Esophagus (tissue), 2 donors: ENCODE results near the gene OTOGL. TPM values are rescaled to one million over a fixed set of nuclear protein-coding genes. Genes with fewer than 3 reads are reported as not detected.
"Not testable (repeated sequence)": the region's sequence is repeated elsewhere in the genome, so short reads cannot be mapped to it uniquely, and the experiment has no call there.

Experiments used
- H3K27ac ChIP-seq, 2 donors: one replicate each; pipeline ENCODE4 v1.5.1; 2013; ENCODE audit warnings: low read depth in 2 of 2, mild to moderate bottlenecking in 2 of 2, inconsistent platforms in 1 of 2, low read length in 1 of 2, moderate library complexity in 1 of 2
- H3K27me3 ChIP-seq, 2 donors: one replicate each; pipeline ENCODE4 v1.6.1; 2013; ENCODE audit warnings: low read length in 2 of 2, control low read depth in 1 of 2, mild to moderate bottlenecking in 1 of 2; ENCODE audit not compliant: insufficient read depth in 2 of 2, control insufficient read depth in 1 of 2
- H3K36me3 ChIP-seq, 2 donors: one replicate each; pipeline ENCODE4 v1.6.1; 2013; ENCODE audit warnings: low read length in 1 of 2; ENCODE audit not compliant: control insufficient read depth in 2 of 2, insufficient read depth in 2 of 2
- H3K4me1 ChIP-seq, 2 donors: one replicate each; pipeline ENCODE4 v1.6.1; 2013; ENCODE audit warnings: low read length in 1 of 2; ENCODE audit not compliant: control insufficient read depth in 2 of 2, insufficient read depth in 2 of 2
- H3K4me3 ChIP-seq, 2 donors: one replicate each; pipeline ENCODE4 v1.5.1; 2013; ENCODE audit warnings: low read length in 2 of 2, mild to moderate bottlenecking in 2 of 2, low read depth in 1 of 2, moderate library complexity in 1 of 2
- H3K9me3 ChIP-seq, 2 donors: one replicate each; pipeline ENCODE4 v1.6.1; 2013; ENCODE audit warnings: mild to moderate bottlenecking in 2 of 2, low read depth in 1 of 2, low read length in 1 of 2, moderate library complexity in 1 of 2; ENCODE audit not compliant: control insufficient read depth in 2 of 2, insufficient read depth in 1 of 2
- WGBS, 2 donors: extraction: QIAGEN DNeasy Blood & Tissue Kit; methylation state at CpG; one replicate each; pipeline ENCODE4 v1.1.7; 2013; 5-methylcytosine and 5-hydroxymethylcytosine counted together
- polyA plus RNA-seq, 2 donors: library from polyadenylated mRNA; stranded (reverse); fragments of 200-250 nt; gene quantifications; one replicate each; pipeline ENCODE4 v1.2.3, GENCODE V29; 2013
- donor health status: healthy with polysubstance abuse.
- donor health status: Bipolar disorder and iron deficiency.

OTOGL gene
- polyA plus RNA-seq, 2 donors, result 0.11 to 0.39 TPM

GRCh38 chr12:80307436-80307835 is 208.1 kb downstream of the OTOGL start:
- not testable (repeated sequence) for H3K27ac ChIP-seq, H3K9me3 ChIP-seq, H3K4me1 ChIP-seq, H3K4me3 ChIP-seq, H3K27me3 ChIP-seq, H3K36me3 ChIP-seq
- 95 to 97% methylated on average over 16 to 27 of the region's 27 CpGs for WGBS, 2 donors

DNA sequence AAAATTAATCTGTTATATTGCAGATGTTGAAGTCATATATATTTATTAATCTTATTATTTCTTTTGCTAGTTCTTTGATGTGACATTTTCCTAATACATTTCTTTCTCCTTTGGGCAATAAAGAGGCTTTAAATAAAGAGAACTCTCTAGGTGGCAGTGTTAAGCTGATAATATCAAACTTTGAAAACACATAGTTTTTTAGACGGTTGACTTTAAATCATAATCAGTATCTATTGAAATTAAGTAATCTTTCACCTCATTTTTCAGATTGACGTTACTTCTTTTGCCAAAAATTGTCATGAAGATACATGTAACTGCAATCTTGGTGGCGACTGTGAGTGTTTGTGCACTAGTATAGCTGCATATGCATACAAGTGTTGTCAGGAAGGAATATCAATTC is 213.9 kb downstream of the OTOGL start:
- Histone ChIP-seq H3K27me3 (no peaks in the 10 kb centered on the region), H3K4me3 (no peak overlapping the region), H3K4me1 (no peaks in the 10 kb centered on the region), H3K27ac (no peak overlapping the region), H3K9me3 (no peaks in the 10 kb centered on the region), H3K36me3 (no peaks in the 10 kb centered on the region)
- 32 to 36% methylated on average over 3 of the region's 3 CpGs for WGBS, 2 donors

DNA sequence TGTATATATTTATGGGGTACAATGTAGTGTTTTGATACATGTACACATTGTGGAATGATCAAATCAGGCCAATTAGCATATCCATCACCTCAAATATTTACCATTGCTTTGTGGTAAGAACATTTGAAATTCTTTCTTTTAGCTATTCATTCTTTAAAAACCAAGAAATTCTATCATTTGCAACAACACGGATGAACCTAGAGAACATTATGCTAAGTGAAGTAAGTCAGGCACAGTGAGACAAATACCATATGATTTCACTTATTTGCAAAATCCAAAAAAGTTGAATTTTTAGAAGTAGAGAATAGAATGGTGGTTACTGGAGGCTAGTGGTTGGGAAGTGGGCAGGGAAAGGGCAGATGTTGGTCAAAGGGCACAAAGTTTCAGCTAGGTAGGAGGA is 215.4 kb downstream of the OTOGL start:
- H3K4me1 ChIP-seq, result no peaks in the 10 kb centered on the region
- H3K27ac ChIP-seq, result no peak overlapping the region
- no peak overlapping the region for H3K4me3 ChIP-seq
- no peaks in the 10 kb centered on the region for H3K36me3 ChIP-seq
- no peaks in the 10 kb centered on the region for H3K27me3 ChIP-seq
- WGBS, 2 donors, result 91 to 97% methylated on average over 1 of the region's 1 CpG
- H3K9me3 ChIP-seq, result no peaks in the 10 kb centered on the region

- 60 to 67% methylated on average over 2 of the region's 2 CpGs for WGBS, 2 donors
- no peaks in the 10 kb centered on the region for H3K36me3 ChIP-seq
- no peak overlapping the region for H3K4me3 ChIP-seq
- no peaks in the 10 kb centered on the region for H3K9me3 ChIP-seq
- H3K4me1 ChIP-seq, result no peaks in the 10 kb centered on the region
- no peaks in the 10 kb centered on the region for H3K27me3 ChIP-seq
- H3K27ac ChIP-seq, result no peak overlapping the region
Measured at GRCh38 chr12:80316222-80316621, 216.9 kb downstream of the OTOGL start.

GRCh38 chr12:80317307-80317706 is 218.0 kb downstream of the OTOGL start:
- no peaks in the 10 kb centered on the region for H3K27me3 ChIP-seq
- no peaks in the 10 kb centered on the region for H3K9me3 ChIP-seq
- H3K4me1 ChIP-seq, result no peaks in the 10 kb centered on the region
- H3K4me3 ChIP-seq, result no peak overlapping the region
- no peak overlapping the region for H3K27ac ChIP-seq
- no peaks in the 10 kb centered on the region for H3K36me3 ChIP-seq

- H3K9me3 ChIP-seq, result no peaks in the 10 kb centered on the region
- H3K27me3 ChIP-seq, result no peaks in the 10 kb centered on the region
- no peak overlapping the region for H3K4me3 ChIP-seq
- 0 to 47% methylated on average over 1 of the region's 1 CpG for WGBS, 2 donors
- no peak overlapping the region for H3K27ac ChIP-seq
- no peaks in the 10 kb centered on the region for H3K4me1 ChIP-seq
- H3K36me3 ChIP-seq, result no peaks in the 10 kb centered on the region
Measured at GRCh38 chr12:80317899-80318298, 218.6 kb downstream of the OTOGL start.

DNA sequence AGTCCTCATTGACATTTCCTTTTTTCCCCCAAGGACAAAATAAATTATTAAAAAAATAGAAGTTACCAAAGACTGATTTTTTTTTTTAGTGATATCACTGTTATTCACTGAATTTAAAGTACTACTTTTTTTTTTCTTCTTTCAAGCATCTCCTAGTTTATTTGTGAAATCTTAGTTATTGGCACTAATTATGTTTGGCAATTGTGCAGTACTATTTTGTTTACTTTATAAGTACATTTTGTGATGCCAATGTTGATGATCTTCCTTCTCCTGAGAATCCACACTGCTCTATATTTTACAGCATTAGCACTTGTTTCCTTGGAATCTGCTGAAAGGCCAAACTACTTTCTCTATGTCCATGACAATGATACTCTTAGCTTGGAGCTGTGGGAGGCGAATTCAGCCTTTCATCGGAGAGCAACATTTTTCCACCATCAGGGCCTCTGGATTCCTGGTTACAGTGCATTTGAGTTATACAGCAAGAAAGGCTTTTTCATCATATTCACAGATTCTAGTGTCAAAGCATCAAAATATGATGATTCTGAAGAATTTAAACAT is 220.9 kb downstream of the OTOGL start:
- Histone ChIP-seq H3K27ac (no peak overlapping the region), H3K9me3 (no peaks in the 10 kb centered on the region), H3K4me3 (no peak overlapping the region), H3K4me1 (no peaks in the 10 kb centered on the region), H3K27me3 (no peaks in the 10 kb centered on the region), H3K36me3 (no peaks in the 10 kb centered on the region)
- 71 to 76% methylated on average over 2 of the region's 2 CpGs for WGBS, 2 donors

- H3K4me3 ChIP-seq, result no peak overlapping the region
- WGBS, 2 donors, result 31 to 53% methylated on average over 2 of the region's 2 CpGs
- H3K27me3 ChIP-seq, result no peaks in the 10 kb centered on the region
- H3K4me1 ChIP-seq, result no peaks in the 10 kb centered on the region
- H3K9me3 ChIP-seq, result no peaks in the 10 kb centered on the region
- H3K27ac ChIP-seq, result peak overlapping the region in 1 of 2 donors; percentile 26
- H3K36me3 ChIP-seq, result no peaks in the 10 kb centered on the region
Measured at GRCh38 chr12:80321653-80322052, 222.3 kb downstream of the OTOGL start.

- Histone ChIP-seq H3K4me1 (no peaks in the 10 kb centered on the region), H3K4me3 (no peak overlapping the region), H3K27me3 (no peaks in the 10 kb centered on the region), H3K9me3 (no peaks in the 10 kb centered on the region), H3K36me3 (no peaks in the 10 kb centered on the region), H3K27ac (no peak overlapping the region)
- 65 to 72% methylated on average over 4 of the region's 4 CpGs for WGBS, 2 donors
Measured at GRCh38 chr12:80325167-80325959, 226.0 kb downstream of the OTOGL start.

- 83 to 97% methylated on average over 1 of the region's 1 CpG for WGBS, 2 donors
- Histone ChIP-seq H3K4me1 (no peaks in the 10 kb centered on the region), H3K27me3 (no peaks in the 10 kb centered on the region)
Measured at GRCh38 chr12:80332827-80333226, 233.5 kb downstream of the OTOGL start.

More at GRCh38 chr12:80332827-80333226, 233.5 kb downstream of the OTOGL start:
- H3K36me3 ChIP-seq, result no peaks in the 10 kb centered on the region
- H3K9me3 ChIP-seq, result no peaks in the 10 kb centered on the region
- H3K4me3 ChIP-seq, result no peak overlapping the region
- no peak overlapping the region for H3K27ac ChIP-seq
